Aorta (tissue), 5 donors: ENCODE measurements around the gene CUL9. TPM values are rescaled to one million over a fixed set of nuclear protein-coding genes. Genes with fewer than 3 reads are reported as not detected.
"Not testable (repeated sequence)": the region's sequence is repeated elsewhere in the genome, so short reads cannot be mapped to it uniquely, and the experiment has no call there.

Experiments
- ATAC-seq: fragments of 200-7000 bp; cut with Tn5 transposase; one replicate; pipeline ENCODE4 v1.9.1; 2022; ENCODE audit warnings: moderate library complexity; ENCODE audit not compliant: low FRiP score
- DNase-seq, 2 donors: peaks; one replicate each; pipeline ENCODE4 v3.0.0-alpha.2; 2020
- H3K27ac ChIP-seq, 2 donors: one replicate each; pipeline ENCODE4 v1.5.1; 2013; ENCODE audit warnings: low read length in 2 of 2, mild to moderate bottlenecking in 2 of 2, moderate library complexity in 2 of 2, control low read depth in 1 of 2, inconsistent platforms in 1 of 2, low read depth in 1 of 2
- H3K27me3 ChIP-seq, 2 donors: one replicate each; pipeline ENCODE4 v1.6.1; 2013; ENCODE audit warnings: control low read depth in 1 of 2, low read length in 1 of 2, mild to moderate bottlenecking in 1 of 2, moderate library complexity in 1 of 2; ENCODE audit not compliant: insufficient read depth in 2 of 2, control insufficient read depth in 1 of 2
- H3K36me3 ChIP-seq, 2 donors: one replicate each; pipeline ENCODE4 v1.6.1; 2013; ENCODE audit warnings: control low read depth in 1 of 2, low read length in 1 of 2, mild to moderate bottlenecking in 1 of 2; ENCODE audit not compliant: insufficient read depth in 2 of 2, control insufficient read depth in 1 of 2
- H3K4me1 ChIP-seq, 2 donors: one replicate each; pipeline ENCODE4 v1.6.1; 2013; ENCODE audit warnings: low read length in 2 of 2, control low read depth in 1 of 2, mild to moderate bottlenecking in 1 of 2, moderate library complexity in 1 of 2; ENCODE audit not compliant: insufficient read depth in 2 of 2, control insufficient read depth in 1 of 2
- H3K4me3 ChIP-seq, 2 donors: one replicate each; pipeline ENCODE4 v1.5.1; 2013; ENCODE audit warnings: low read length in 2 of 2, control low read depth in 1 of 2, mild to moderate bottlenecking in 1 of 2
- H3K9me3 ChIP-seq: one replicate; pipeline ENCODE4 v1.6.1; 2013; ENCODE audit warnings: mild to moderate bottlenecking, low read length; ENCODE audit not compliant: control insufficient read depth
- WGBS, 2 donors: extraction: QIAGEN DNeasy Blood & Tissue Kit; methylation state at CpG; one replicate each; pipeline ENCODE4 v1.1.7; 2013; 5-methylcytosine and 5-hydroxymethylcytosine counted together
- intact Hi-C, 2 donors: fragments of 100-400 bp; cut with DNase I; formaldehyde crosslinking; loops; one replicate each; pipeline versions ENCODE4 v1.14.2 to v1.15.0; 2022
- long read RNA-seq, 2 donors: library from polyadenylated mRNA; unstranded; transcript quantifications; one replicate each; pipeline ENCODE4 v2.0.0, GENCODE V29; 2020 to 2021
- polyA plus RNA-seq, 2 donors: library from polyadenylated mRNA; stranded (reverse); fragments of 200-250 nt; gene quantifications; one replicate each; pipeline ENCODE4 v1.2.3, GENCODE V29; 2013
- total RNA-seq, 2 donors: library from RNA; stranded (reverse); fragmentation: NEBNext Ultra II Directional; extraction: Animal tissue kit (Norgen Biotek cat#: 25700); gene quantifications; one replicate each; pipeline ENCODE4 v1.2.1, GENCODE V29; 2021
- donor health status: healthy with polysubstance abuse.
- donor health status: Bipolar disorder and iron deficiency.
- donor health status: DM: no; HTN: no; CAD: no.
- donor health status: DM: no; HTN: no; CAD: no.
- donor health status: DM: yes; HTN: yes; CAD: no.

Gene CUL9
- total RNA-seq (10 to 100 TPM; 32.6 to 54.6 TPM), polyA plus RNA-seq (100 to 1,000 TPM in 1 of 2 donors, 1 to 10 TPM in 1; 8.1 to 106 TPM)
- long read RNA-seq, donor 1, partial matches to known transcripts = 19 of 26 reads
- long read RNA-seq, donor 1, other reads (novel, unspliced or antisense) = 7 of 26 reads
- long read RNA-seq, donor 2, partial matches to known transcripts = 12 of 19 reads
- long read RNA-seq, donor 2, other reads (novel, unspliced or antisense) = 7 of 19 reads

- H3K27ac ChIP-seq = no peak within 1 kb of the TSS
- no peaks in the 10 kb centered on the region for H3K4me1 ChIP-seq
- H3K27me3 ChIP-seq = no peaks in the 10 kb centered on the region
- peaks cover 0 to 15% of the 10 kb centered on the region in 2 donors for H3K36me3 ChIP-seq
- peak; percentile 92 to 96 for DNase-seq
- peak within 1 kb of the TSS; percentile 30 to 62 for H3K4me3 ChIP-seq
- no peaks in the 10 kb centered on the region for H3K9me3 ChIP-seq
- 1 to 2% methylated on average over 25 to 51 of the region's 51 CpGs for WGBS, 2 donors
- peak; percentile 96 for ATAC-seq
- intact Hi-C loops = no loop called here
Observed at GRCh38 chr6:43181942-43182860, at the start of gene CUL9. Gene CUL9 (plus strand): TSS chr6:43182196. CDS start chr6:43184311, 2,115 bp downstream.

GRCh38 chr6:43138267-43138666, 43.7 kb upstream of the CUL9 start:
- no peak overlapping the region for H3K27ac ChIP-seq
- no peaks in the 10 kb centered on the region for H3K27me3 ChIP-seq
- intact Hi-C loops = no loop called here
- WGBS, 2 donors = 96 to 98% methylated on average over 3 of the region's 3 CpGs
- H3K9me3 ChIP-seq = no peaks in the 10 kb centered on the region
- no peaks in the 10 kb centered on the region for H3K36me3 ChIP-seq
- H3K4me1 ChIP-seq = no peaks in the 10 kb centered on the region
- ATAC-seq = no peak
- no peak overlapping the region for H3K4me3 ChIP-seq
- no peak for DNase-seq

- ATAC-seq, DNase-seq, H3K4me1 ChIP-seq, H3K27me3 ChIP-seq, H3K9me3 ChIP-seq, H3K36me3 ChIP-seq, H3K4me3 ChIP-seq, H3K27ac ChIP-seq: not testable (repeated sequence)
- WGBS, 2 donors = 90 to 92% methylated on average over 11 of the region's 11 CpGs
- intact Hi-C loops = loop anchor here (5.0 kb wide), 2 partner anchors 68 to 238 kb away; no protein-coding TSS in a partner anchor
Observed at GRCh38 chr6:43139973-43140372, 42.0 kb upstream of the CUL9 start.

GRCh38 chr6:43141644-43142043, 40.4 kb upstream of the CUL9 start:
- no peaks in the 10 kb centered on the region for H3K4me1 ChIP-seq
- no peak overlapping the region for H3K27ac ChIP-seq
- no peak overlapping the region for H3K4me3 ChIP-seq
- H3K9me3 ChIP-seq = no peaks in the 10 kb centered on the region
- 92% methylated on average over 14 to 16 of the region's 16 CpGs for WGBS, 2 donors
- DNase-seq (no peak), ATAC-seq (no peak)
- intact Hi-C loops = loop anchor here (2.0 to 5.0 kb wide), 3 partner anchors 69 to 241 kb away; no protein-coding TSS in a partner anchor
- H3K27me3 ChIP-seq = no peaks in the 10 kb centered on the region
- no peaks in the 10 kb centered on the region for H3K36me3 ChIP-seq

- H3K27ac ChIP-seq = no peak overlapping the region
- H3K4me3 ChIP-seq = no peak overlapping the region
- ATAC-seq (no peak), DNase-seq (no peak)
- 85 to 86% methylated on average over 14 of the region's 14 CpGs for WGBS, 2 donors
- H3K36me3 ChIP-seq = no peaks in the 10 kb centered on the region
- no peaks in the 10 kb centered on the region for H3K27me3 ChIP-seq
- intact Hi-C loops = loop anchor here (2.0 to 5.0 kb wide), 3 partner anchors 70 to 241 kb away; no protein-coding TSS in a partner anchor
- H3K9me3 ChIP-seq = no peaks in the 10 kb centered on the region
- no peaks in the 10 kb centered on the region for H3K4me1 ChIP-seq
Observed at GRCh38 chr6:43142101-43142500, 39.9 kb upstream of the CUL9 start.

- intact Hi-C loops = loop anchor here (2.0 to 5.0 kb wide), 3 partner anchors 71 to 243 kb away; no protein-coding TSS in a partner anchor
- Histone ChIP-seq H3K27me3 (no peaks in the 10 kb centered on the region), H3K4me1 (no peaks in the 10 kb centered on the region), H3K27ac (no peak overlapping the region), H3K9me3 (no peaks in the 10 kb centered on the region), H3K36me3 (no peaks in the 10 kb centered on the region), H3K4me3 (no peak overlapping the region)
- 7 to 13% methylated on average over 25 of the region's 25 CpGs for WGBS, 2 donors
- peak; percentile 91 to 95 for DNase-seq
- peak; percentile 96 for ATAC-seq
Observed at GRCh38 chr6:43143235-43144128, 38.5 kb upstream of the CUL9 start.

- Histone ChIP-seq H3K27ac (no peak overlapping the region), H3K36me3 (no peaks in the 10 kb centered on the region), H3K4me1 (no peaks in the 10 kb centered on the region), H3K27me3 (no peaks in the 10 kb centered on the region), H3K4me3 (no peak overlapping the region), H3K9me3 (no peaks in the 10 kb centered on the region)
- WGBS, 2 donors = 82 to 84% methylated on average over 6 of the region's 6 CpGs
- ATAC-seq = no peak
- no peak for DNase-seq
- intact Hi-C loops = loop anchor here (5.0 kb wide), 2 partner anchors 73 to 243 kb away; no protein-coding TSS in a partner anchor
Observed at GRCh38 chr6:43144879-43145278, 37.1 kb upstream of the CUL9 start.

GRCh38 chr6:43146261-43146660, 35.7 kb upstream of the CUL9 start:
- Histone ChIP-seq H3K27ac (no peak overlapping the region), H3K36me3 (no peaks in the 10 kb centered on the region), H3K4me1 (peaks cover 0 to 5% of the 10 kb centered on the region in 2 donors), H3K9me3 (no peaks in the 10 kb centered on the region), H3K27me3 (no peaks in the 10 kb centered on the region), H3K4me3 (no peak overlapping the region)
- ATAC-seq = no peak
- no peak for DNase-seq
- intact Hi-C loops = no loop called here
- 87 to 94% methylated on average over 3 of the region's 3 CpGs for WGBS, 2 donors
